Stomach (tissue), 4 donors: ENCODE results near the gene GLIS2.

Experiments used
- EP300 ChIP-seq: sonication (generic); formaldehyde crosslinking; IDR thresholded peaks from one replicate; pipeline ENCODE4 v1.6.1; 2017; ENCODE audit warnings: antibody characterized with exemption
- POLR2A ChIP-seq, 4 donors: fragments of 450-650 bp; IDR thresholded peaks; one replicate each; pipeline ENCODE4 v1.6.1; 2016; ENCODE audit warnings: antibody characterized with exemption in 4 of 4, control low read depth in 2 of 4, mild to moderate bottlenecking in 1 of 4, moderate library complexity in 1 of 4
- TF ChIP-seq, protein P1 (sequence below), 7 experiments: fragments of 450-650 bp in 4 of 7; fragments of 200-600 bp in 3 of 7; sonication (generic) in 3 of 7; IDR thresholded peaks; one replicate each; pipeline ENCODE4 v1.5.1; 2016 to 2019; ENCODE audit warnings: antibody characterized with exemption in 7 of 7, control low read depth in 2 of 7, mild to moderate bottlenecking in 1 of 7

DNA sequence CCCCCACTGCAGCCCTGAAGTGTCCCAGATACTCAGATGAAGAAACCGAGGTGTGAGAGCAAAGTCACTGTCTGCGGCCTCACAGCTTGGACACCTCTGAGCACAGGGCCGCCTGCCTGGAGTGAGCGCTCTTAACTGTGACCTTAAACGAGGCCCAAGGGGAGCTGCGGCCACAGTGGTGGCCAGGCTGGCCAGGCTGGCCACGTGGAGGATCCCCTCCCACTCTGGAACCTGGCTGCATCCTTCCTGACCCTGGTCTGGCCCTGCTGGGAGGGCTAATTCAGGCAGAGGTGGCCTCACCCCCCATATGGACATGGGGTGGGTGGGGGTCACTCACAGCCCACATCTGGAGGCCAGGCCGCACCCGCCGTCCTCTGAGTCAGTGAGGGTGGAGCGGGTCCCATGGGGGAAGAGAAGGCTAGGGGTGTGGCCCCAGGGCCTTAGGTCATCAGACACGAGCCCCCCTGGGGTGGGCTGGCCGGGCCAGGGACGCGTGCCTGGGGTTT lies 62.3 kb downstream of the GLIS2 start:
- TF ChIP-seq, protein P1, sequence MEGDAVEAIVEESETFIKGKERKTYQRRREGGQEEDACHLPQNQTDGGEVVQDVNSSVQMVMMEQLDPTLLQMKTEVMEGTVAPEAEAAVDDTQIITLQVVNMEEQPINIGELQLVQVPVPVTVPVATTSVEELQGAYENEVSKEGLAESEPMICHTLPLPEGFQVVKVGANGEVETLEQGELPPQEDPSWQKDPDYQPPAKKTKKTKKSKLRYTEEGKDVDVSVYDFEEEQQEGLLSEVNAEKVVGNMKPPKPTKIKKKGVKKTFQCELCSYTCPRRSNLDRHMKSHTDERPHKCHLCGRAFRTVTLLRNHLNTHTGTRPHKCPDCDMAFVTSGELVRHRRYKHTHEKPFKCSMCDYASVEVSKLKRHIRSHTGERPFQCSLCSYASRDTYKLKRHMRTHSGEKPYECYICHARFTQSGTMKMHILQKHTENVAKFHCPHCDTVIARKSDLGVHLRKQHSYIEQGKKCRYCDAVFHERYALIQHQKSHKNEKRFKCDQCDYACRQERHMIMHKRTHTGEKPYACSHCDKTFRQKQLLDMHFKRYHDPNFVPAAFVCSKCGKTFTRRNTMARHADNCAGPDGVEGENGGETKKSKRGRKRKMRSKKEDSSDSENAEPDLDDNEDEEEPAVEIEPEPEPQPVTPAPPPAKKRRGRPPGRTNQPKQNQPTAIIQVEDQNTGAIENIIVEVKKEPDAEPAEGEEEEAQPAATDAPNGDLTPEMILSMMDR (IDR thresholded peaks at IDR 0.05), result no peak
- TF ChIP-seq POLR2A (IDR thresholded peaks at IDR 0.05), result no peak
- no peak for TF ChIP-seq EP300
